A549 (cell line): ENCODE data around the gene TEDC1.

Experiments
- CBX8 ChIP-seq: fragments of 200-600 bp; sonication (generic); IDR thresholded peaks from 2 replicates; pipeline ENCODE4 v1.6.1; 2016
- CHD4 ChIP-seq: fragments of 200-600 bp; sonication (generic); IDR thresholded peaks from 2 replicates; pipeline ENCODE4 v1.6.1; 2016; ENCODE audit warnings: antibody characterized with exemption, mild to moderate bottlenecking, borderline replicate concordance
- EHMT2 ChIP-seq: fragments of 200-600 bp; sonication (generic); IDR thresholded peaks from 2 replicates; pipeline ENCODE4 v1.6.1; 2016; ENCODE audit warnings: antibody characterized with exemption, low read depth, mild to moderate bottlenecking, moderate library complexity
- ESRRA ChIP-seq: fragments of 150-350 bp; IDR thresholded peaks from 2 replicates; pipeline ENCODE4 v1.6.1; 2014; ENCODE audit warnings: mild to moderate bottlenecking, low read length, borderline replicate concordance
- JUN ChIP-seq, 2 experiments: fragments of >200 bp; sonication (Bioruptor Twin); formaldehyde crosslinking; IDR thresholded peaks; 2 replicates in 1 of 2; 3 replicates in 1 of 2; pipeline ENCODE4 v1.6.1; 2016 to 2017
- JUNB ChIP-seq: fragments of >200 bp; sonication (Bioruptor Twin); formaldehyde crosslinking; IDR thresholded peaks from 2 replicates; pipeline ENCODE4 v1.6.1; 2016
- NR3C1 ChIP-seq: fragments of >200 bp; sonication (Bioruptor Twin); formaldehyde crosslinking; IDR thresholded peaks from 3 replicates; pipeline ENCODE4 v1.6.1; 2017
- POLR2A ChIP-seq: IDR thresholded peaks from 2 replicates; pipeline ENCODE4 v1.6.1; 2012; ENCODE audit warnings: mild to moderate bottlenecking, low read length
- SMC3 ChIP-seq: fragments of >200 bp; sonication (Bioruptor Twin); formaldehyde crosslinking; IDR thresholded peaks from 3 replicates; pipeline ENCODE4 v1.6.1; 2018; ENCODE audit warnings: inconsistent platforms
- ZFP36 ChIP-seq: fragments of 450-650 bp; IDR thresholded peaks from 2 replicates; pipeline ENCODE4 v1.6.1; 2014; ENCODE audit warnings: borderline replicate concordance; ENCODE audit not compliant: partially characterized antibody
- TF ChIP-seq, protein P1 (sequence below): fragments of >200 bp; sonication (Bioruptor Twin); formaldehyde crosslinking; IDR thresholded peaks from 3 replicates; pipeline ENCODE4 v1.5.1; 2016
- TF ChIP-seq, protein P2 (sequence below): IDR thresholded peaks from 2 replicates; pipeline ENCODE4 v1.6.1; 2012; ENCODE audit warnings: low read depth, borderline replicate concordance
- TF ChIP-seq, protein P3 (sequence below): fragments of 250-450 bp; sonication (Bioruptor Pico); IDR thresholded peaks from 2 replicates; pipeline ENCODE4 v1.5.0; 2020; ENCODE audit warnings: low read depth, mild to moderate bottlenecking, moderate library complexity
- TF ChIP-seq, protein P4 (sequence below): fragments of 150-350 bp; IDR thresholded peaks from 2 replicates; pipeline ENCODE4 v1.6.1; 2014; ENCODE audit warnings: low read depth, mild to moderate bottlenecking, low read length

DNA sequence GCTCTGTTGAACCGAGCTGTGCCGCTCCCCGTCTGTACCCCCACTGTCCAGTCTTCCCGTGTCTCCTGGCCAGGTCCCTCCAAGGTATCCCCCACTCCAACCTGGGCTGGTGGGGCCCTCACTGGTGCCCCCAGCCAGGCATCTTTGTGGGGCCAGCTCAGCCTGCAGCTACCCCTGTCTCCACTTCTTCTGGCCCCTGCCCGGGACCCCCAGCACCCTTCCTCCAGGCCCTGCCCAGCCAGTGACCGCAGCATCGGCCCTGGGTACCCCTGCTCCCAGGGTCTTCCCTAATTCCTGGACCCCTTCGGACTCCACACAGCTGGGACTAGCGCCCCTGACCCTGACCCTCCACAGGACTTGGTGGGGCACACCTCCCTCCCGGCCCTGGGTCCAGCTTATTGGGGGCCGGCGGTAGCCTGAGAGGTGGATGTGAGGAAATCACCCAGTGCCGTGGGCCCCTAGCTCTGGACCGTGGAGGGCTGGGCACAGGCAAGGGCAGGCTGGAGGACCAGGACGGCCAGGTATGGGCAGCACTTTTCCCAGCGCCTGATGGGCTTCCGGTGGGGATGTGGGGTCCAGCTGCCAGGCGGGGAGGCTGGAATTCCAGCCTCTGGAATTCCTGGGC, 8.4 kb upstream of the TEDC1 start:
- no peak for TF ChIP-seq CBX8
- TF ChIP-seq, protein P1, sequence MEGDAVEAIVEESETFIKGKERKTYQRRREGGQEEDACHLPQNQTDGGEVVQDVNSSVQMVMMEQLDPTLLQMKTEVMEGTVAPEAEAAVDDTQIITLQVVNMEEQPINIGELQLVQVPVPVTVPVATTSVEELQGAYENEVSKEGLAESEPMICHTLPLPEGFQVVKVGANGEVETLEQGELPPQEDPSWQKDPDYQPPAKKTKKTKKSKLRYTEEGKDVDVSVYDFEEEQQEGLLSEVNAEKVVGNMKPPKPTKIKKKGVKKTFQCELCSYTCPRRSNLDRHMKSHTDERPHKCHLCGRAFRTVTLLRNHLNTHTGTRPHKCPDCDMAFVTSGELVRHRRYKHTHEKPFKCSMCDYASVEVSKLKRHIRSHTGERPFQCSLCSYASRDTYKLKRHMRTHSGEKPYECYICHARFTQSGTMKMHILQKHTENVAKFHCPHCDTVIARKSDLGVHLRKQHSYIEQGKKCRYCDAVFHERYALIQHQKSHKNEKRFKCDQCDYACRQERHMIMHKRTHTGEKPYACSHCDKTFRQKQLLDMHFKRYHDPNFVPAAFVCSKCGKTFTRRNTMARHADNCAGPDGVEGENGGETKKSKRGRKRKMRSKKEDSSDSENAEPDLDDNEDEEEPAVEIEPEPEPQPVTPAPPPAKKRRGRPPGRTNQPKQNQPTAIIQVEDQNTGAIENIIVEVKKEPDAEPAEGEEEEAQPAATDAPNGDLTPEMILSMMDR: no peak
- TF ChIP-seq, protein P2, sequence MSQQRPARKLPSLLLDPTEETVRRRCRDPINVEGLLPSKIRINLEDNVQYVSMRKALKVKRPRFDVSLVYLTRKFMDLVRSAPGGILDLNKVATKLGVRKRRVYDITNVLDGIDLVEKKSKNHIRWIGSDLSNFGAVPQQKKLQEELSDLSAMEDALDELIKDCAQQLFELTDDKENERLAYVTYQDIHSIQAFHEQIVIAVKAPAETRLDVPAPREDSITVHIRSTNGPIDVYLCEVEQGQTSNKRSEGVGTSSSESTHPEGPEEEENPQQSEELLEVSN: no peak
- no peak for TF ChIP-seq CHD4
- TF ChIP-seq POLR2A: no peak
- no peak for TF ChIP-seq ZFP36
- no peak for TF ChIP-seq ESRRA
- TF ChIP-seq JUN (IDR thresholded peaks at IDR 0.05): no peak
- no peak for TF ChIP-seq EHMT2
- TF ChIP-seq, protein P3, sequence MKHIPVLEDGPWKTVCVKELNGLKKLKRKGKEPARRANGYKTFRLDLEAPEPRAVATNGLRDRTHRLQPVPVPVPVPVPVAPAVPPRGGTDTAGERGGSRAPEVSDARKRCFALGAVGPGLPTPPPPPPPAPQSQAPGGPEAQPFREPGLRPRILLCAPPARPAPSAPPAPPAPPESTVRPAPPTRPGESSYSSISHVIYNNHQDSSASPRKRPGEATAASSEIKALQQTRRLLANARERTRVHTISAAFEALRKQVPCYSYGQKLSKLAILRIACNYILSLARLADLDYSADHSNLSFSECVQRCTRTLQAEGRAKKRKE (CRISPR knock-in tag): no peak
- TF ChIP-seq, protein P4, sequence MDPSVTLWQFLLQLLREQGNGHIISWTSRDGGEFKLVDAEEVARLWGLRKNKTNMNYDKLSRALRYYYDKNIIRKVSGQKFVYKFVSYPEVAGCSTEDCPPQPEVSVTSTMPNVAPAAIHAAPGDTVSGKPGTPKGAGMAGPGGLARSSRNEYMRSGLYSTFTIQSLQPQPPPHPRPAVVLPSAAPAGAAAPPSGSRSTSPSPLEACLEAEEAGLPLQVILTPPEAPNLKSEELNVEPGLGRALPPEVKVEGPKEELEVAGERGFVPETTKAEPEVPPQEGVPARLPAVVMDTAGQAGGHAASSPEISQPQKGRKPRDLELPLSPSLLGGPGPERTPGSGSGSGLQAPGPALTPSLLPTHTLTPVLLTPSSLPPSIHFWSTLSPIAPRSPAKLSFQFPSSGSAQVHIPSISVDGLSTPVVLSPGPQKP: no peak
- TF ChIP-seq NR3C1: no peak
- no peak for TF ChIP-seq SMC3
- no peak for TF ChIP-seq JUNB
